ENCODE measurements around the gene VIPAS39. TPM values are rescaled to one million over a fixed set of nuclear protein-coding genes. Genes with fewer than 3 reads are reported as not detected.

VIPAS39 gene
- total RNA-seq, 1 experiment from 2014 or later = 16.7 TPM

- Histone ChIP-seq H3K27ac (ENCODE audit: low read depth, low read length, poor library complexity, severe bottlenecking) (no peak overlapping the region), H3K4me1 (ENCODE audit: insufficient read depth, low read length, poor library complexity, severe bottlenecking) (no peaks in the 10 kb centered on the region), H3K9me3 (ENCODE audit: low read depth, low read length, poor library complexity, severe bottlenecking) (no peaks in the 10 kb centered on the region), H3K36me3 (ENCODE audit: insufficient read depth, low read length, poor library complexity, severe bottlenecking) (no peaks in the 10 kb centered on the region), H3K4me3 (ENCODE audit: low read depth, low read length, poor library complexity, severe bottlenecking) (no peak overlapping the region), H3K27me3 (replicated peaks; ENCODE audit: insufficient read depth, low read depth, low read length, poor library complexity) (no peaks in the 10 kb centered on the region)
- ChIA-PET POLR2A (ENCODE audit: low non-redundant PET) (no interaction called here), CTCF (no interaction called here)
- intact Hi-C loops (cut with micrococcal nuclease; ENCODE audit: unreplicated experiment) = no loop called here
- TF ChIP-seq EZH2 (IDR thresholded peaks at IDR 0.05; ENCODE audit: borderline replicate concordance, low read depth, low read length, poor library complexity, severe bottlenecking) (no peak), CTCF (conservative IDR thresholded peaks at IDR 0.05; ENCODE audit: low read depth, low read length) (no peak)
- DNase-seq (ENCODE audit: low spot score) = no peak
- no TSS peak for BruUV-seq (replicated peaks)
Measured at GRCh38 chr14:77406086-77406485, 51.3 kb downstream of the VIPAS39 start.

GRCh38 chr14:77403768-77404167, 53.6 kb downstream of the VIPAS39 start:
- POLR2A ChIA-PET (ENCODE audit: low non-redundant PET) = no interaction called here
- Histone ChIP-seq H3K4me1 (ENCODE audit: insufficient read depth, low read length, poor library complexity, severe bottlenecking) (no peaks in the 10 kb centered on the region), H3K27me3 (replicated peaks; ENCODE audit: insufficient read depth, low read depth, low read length, poor library complexity) (no peaks in the 10 kb centered on the region), H3K27ac (ENCODE audit: low read depth, low read length, poor library complexity, severe bottlenecking) (no peak overlapping the region), H3K36me3 (ENCODE audit: insufficient read depth, low read length, poor library complexity, severe bottlenecking) (no peaks in the 10 kb centered on the region), H3K9me3 (ENCODE audit: low read depth, low read length, poor library complexity, severe bottlenecking) (no peaks in the 10 kb centered on the region), H3K4me3 (ENCODE audit: low read depth, low read length, poor library complexity, severe bottlenecking) (no peak overlapping the region)
- intact Hi-C loops (cut with micrococcal nuclease; ENCODE audit: unreplicated experiment) = no loop called here
- CTCF ChIA-PET = no interaction called here
- TF ChIP-seq EZH2 (IDR thresholded peaks at IDR 0.05; ENCODE audit: borderline replicate concordance, low read depth, low read length, poor library complexity, severe bottlenecking) = no peak
- no peak for TF ChIP-seq CTCF (conservative IDR thresholded peaks at IDR 0.05; ENCODE audit: low read depth, low read length)
- no peak for DNase-seq (ENCODE audit: low spot score)
- no TSS peak for BruUV-seq (replicated peaks)

GRCh38 chr14:77400216-77400615, 57.2 kb downstream of the VIPAS39 start:
- H3K27me3 ChIP-seq (replicated peaks; ENCODE audit: insufficient read depth, low read depth, low read length, poor library complexity) = no peaks in the 10 kb centered on the region
- CTCF ChIA-PET = no interaction called here

More at GRCh38 chr14:77400216-77400615, 57.2 kb downstream of the VIPAS39 start:
- DNase-seq (ENCODE audit: low spot score) = no peak
- Histone ChIP-seq H3K4me3 (ENCODE audit: low read depth, low read length, poor library complexity, severe bottlenecking) (no peak overlapping the region), H3K27ac (ENCODE audit: low read depth, low read length, poor library complexity, severe bottlenecking) (no peak overlapping the region), H3K9me3 (ENCODE audit: low read depth, low read length, poor library complexity, severe bottlenecking) (no peaks in the 10 kb centered on the region), H3K4me1 (ENCODE audit: insufficient read depth, low read length, poor library complexity, severe bottlenecking) (no peaks in the 10 kb centered on the region), H3K36me3 (ENCODE audit: insufficient read depth, low read length, poor library complexity, severe bottlenecking) (no peaks in the 10 kb centered on the region)
- intact Hi-C loops (cut with micrococcal nuclease; ENCODE audit: unreplicated experiment) = no loop called here
- no peak for TF ChIP-seq CTCF (conservative IDR thresholded peaks at IDR 0.05; ENCODE audit: low read depth, low read length)
- no peak for TF ChIP-seq EZH2 (IDR thresholded peaks at IDR 0.05; ENCODE audit: borderline replicate concordance, low read depth, low read length, poor library complexity, severe bottlenecking)
- POLR2A ChIA-PET (ENCODE audit: low non-redundant PET) = interaction anchor here (0.6 kb wide), 1 partner anchor 79 kb away, joined by 17 read pairs; the partner anchor contains the start of genes GSTZ1 and POMT2
- no TSS peak for BruUV-seq (replicated peaks)

Data from A673 (cell line).